ENCODE data around the gene OTX2. TPM values are rescaled to one million over a fixed set of nuclear protein-coding genes. Genes with fewer than 3 reads are reported as not detected.

OTX2 gene
- total RNA-seq, 1 donor from 2014 or later = not detected

GRCh38 chr14:56803816-56804535 lies 6.3 kb downstream of the OTX2 start:
- no peak overlapping the region for H3K27ac Mint-ChIP-seq
- peaks cover 13% of the 10 kb centered on the region for H3K4me1 Mint-ChIP-seq (ENCODE audit: low read depth)
- DNase-seq (ENCODE audit: low spot score, unreplicated experiment) = no peak
- no peaks in the 10 kb centered on the region for H3K36me3 Mint-ChIP-seq (ENCODE audit: insufficient read depth)
- no peaks in the 10 kb centered on the region for H3K9me3 Mint-ChIP-seq (ENCODE audit: low read depth)
- no peak for TF ChIP-seq CTCF (IDR thresholded peaks at IDR 0.05; ENCODE audit: unreplicated experiment)
- no peak overlapping the region for H3K4me3 Mint-ChIP-seq (ENCODE audit: low read depth)
- H3K27me3 Mint-ChIP-seq = peaks cover 98% of the 10 kb centered on the region

- TF ChIP-seq CTCF (IDR thresholded peaks at IDR 0.05; ENCODE audit: unreplicated experiment) = no peak
- peaks cover 91% of the 10 kb centered on the region for H3K27me3 Mint-ChIP-seq
- H3K27ac Mint-ChIP-seq = no peak overlapping the region
- H3K4me1 Mint-ChIP-seq (ENCODE audit: low read depth) = peaks cover 5% of the 10 kb centered on the region
- DNase-seq (ENCODE audit: low spot score, unreplicated experiment) = no peak
- no peaks in the 10 kb centered on the region for H3K36me3 Mint-ChIP-seq (ENCODE audit: insufficient read depth)
- H3K9me3 Mint-ChIP-seq (ENCODE audit: low read depth) = no peaks in the 10 kb centered on the region
- no peak overlapping the region for H3K4me3 Mint-ChIP-seq (ENCODE audit: low read depth)
Measured at GRCh38 chr14:56801920-56802319, 8.4 kb downstream of the OTX2 start.

- H3K36me3 Mint-ChIP-seq (ENCODE audit: insufficient read depth) = no peaks in the 10 kb centered on the region
- no peak overlapping the region for H3K27ac Mint-ChIP-seq
- no peak for TF ChIP-seq CTCF (IDR thresholded peaks at IDR 0.05; ENCODE audit: unreplicated experiment)
- peaks cover under 1% of the 10 kb centered on the region for H3K4me1 Mint-ChIP-seq (ENCODE audit: low read depth)
- DNase-seq (ENCODE audit: low spot score, unreplicated experiment) = no peak
- no peak overlapping the region for H3K4me3 Mint-ChIP-seq (ENCODE audit: low read depth)
- no peaks in the 10 kb centered on the region for H3K9me3 Mint-ChIP-seq (ENCODE audit: low read depth)
- peaks cover 89% of the 10 kb centered on the region for H3K27me3 Mint-ChIP-seq
Measured at GRCh38 chr14:56799343-56799645, 11.0 kb downstream of the OTX2 start.

DNA sequence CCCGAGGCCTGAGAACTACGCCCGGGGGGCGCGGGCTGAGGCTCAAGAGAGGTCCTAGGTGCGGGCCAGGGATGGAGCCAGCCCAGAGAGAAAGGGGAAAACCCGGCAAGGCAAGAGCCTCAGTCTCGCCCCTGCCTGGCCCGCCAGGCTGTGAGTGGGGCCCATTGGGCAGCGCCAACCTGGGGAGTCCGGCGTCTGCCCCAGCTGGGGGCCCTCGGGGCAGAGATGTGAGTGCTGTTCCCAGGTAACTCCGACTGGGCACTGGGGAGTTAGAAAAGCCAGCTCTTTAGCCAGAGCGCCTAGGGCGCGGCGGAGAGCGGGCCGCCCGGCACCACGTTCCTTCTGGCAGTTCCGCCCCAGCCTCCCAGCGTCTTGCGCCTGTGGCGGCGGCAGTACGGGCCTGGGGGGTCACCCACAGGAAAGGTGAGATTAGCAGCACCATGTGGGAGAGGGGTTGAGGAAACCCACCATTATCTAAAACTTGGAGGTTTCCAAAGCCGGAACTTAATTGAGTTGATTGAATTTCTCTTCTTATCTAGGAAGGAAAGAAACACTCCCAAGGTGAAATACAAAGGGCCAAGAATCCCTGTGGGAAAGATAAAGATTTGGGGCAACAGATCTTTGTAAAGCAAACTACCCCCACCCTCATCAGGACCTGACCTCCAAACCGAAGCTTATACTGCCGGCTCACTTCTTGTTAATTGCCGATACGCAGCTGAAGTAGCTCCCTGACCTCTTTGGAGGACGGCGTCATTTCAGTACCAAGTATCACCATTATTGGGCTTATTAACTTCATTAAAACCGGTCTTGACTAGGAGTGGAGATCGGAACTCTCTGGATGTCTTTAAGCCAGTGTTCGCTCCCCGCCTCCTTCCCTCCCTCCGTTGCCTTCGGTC lies 11.6 kb downstream of the OTX2 start:
- Mint-ChIP-seq H3K4me3 (ENCODE audit: low read depth) (no peak overlapping the region), H3K27ac (no peak overlapping the region), H3K36me3 (ENCODE audit: insufficient read depth) (no peaks in the 10 kb centered on the region), H3K9me3 (ENCODE audit: low read depth) (no peaks in the 10 kb centered on the region), H3K27me3 (peaks cover 89% of the 10 kb centered on the region), H3K4me1 (ENCODE audit: low read depth) (peaks cover 1% of the 10 kb centered on the region)
- TF ChIP-seq CTCF (IDR thresholded peaks at IDR 0.05; ENCODE audit: unreplicated experiment) = no peak
- DNase-seq (ENCODE audit: low spot score, unreplicated experiment) = no peak

- peaks cover 1% of the 10 kb centered on the region for H3K4me1 Mint-ChIP-seq (ENCODE audit: low read depth)
- no peak overlapping the region for H3K27ac Mint-ChIP-seq
- H3K9me3 Mint-ChIP-seq (ENCODE audit: low read depth) = no peaks in the 10 kb centered on the region
- DNase-seq (ENCODE audit: low spot score, unreplicated experiment) = no peak
- no peaks in the 10 kb centered on the region for H3K36me3 Mint-ChIP-seq (ENCODE audit: insufficient read depth)
- H3K27me3 Mint-ChIP-seq = peaks cover 89% of the 10 kb centered on the region
- peak overlapping the region; percentile 19 for H3K4me3 Mint-ChIP-seq (ENCODE audit: low read depth)
- TF ChIP-seq CTCF (IDR thresholded peaks at IDR 0.05; ENCODE audit: unreplicated experiment) = no peak
Measured at GRCh38 chr14:56797569-56798446, 12.5 kb downstream of the OTX2 start.

All from progenitor cell of endocrine pancreas (in vitro differentiated cells).